NOMO-1 treated with DMSO at 0.1 percent for 48 hours (cell line): Measurements from ENCODE around the gene SEC63.

Source experiments
- DNase-seq: peaks from one replicate; lab custom pipeline; 2025; ENCODE audit not compliant: unreplicated experiment; lab: John Stamatoyannopoulos, UW

SEC63 gene

DNA sequence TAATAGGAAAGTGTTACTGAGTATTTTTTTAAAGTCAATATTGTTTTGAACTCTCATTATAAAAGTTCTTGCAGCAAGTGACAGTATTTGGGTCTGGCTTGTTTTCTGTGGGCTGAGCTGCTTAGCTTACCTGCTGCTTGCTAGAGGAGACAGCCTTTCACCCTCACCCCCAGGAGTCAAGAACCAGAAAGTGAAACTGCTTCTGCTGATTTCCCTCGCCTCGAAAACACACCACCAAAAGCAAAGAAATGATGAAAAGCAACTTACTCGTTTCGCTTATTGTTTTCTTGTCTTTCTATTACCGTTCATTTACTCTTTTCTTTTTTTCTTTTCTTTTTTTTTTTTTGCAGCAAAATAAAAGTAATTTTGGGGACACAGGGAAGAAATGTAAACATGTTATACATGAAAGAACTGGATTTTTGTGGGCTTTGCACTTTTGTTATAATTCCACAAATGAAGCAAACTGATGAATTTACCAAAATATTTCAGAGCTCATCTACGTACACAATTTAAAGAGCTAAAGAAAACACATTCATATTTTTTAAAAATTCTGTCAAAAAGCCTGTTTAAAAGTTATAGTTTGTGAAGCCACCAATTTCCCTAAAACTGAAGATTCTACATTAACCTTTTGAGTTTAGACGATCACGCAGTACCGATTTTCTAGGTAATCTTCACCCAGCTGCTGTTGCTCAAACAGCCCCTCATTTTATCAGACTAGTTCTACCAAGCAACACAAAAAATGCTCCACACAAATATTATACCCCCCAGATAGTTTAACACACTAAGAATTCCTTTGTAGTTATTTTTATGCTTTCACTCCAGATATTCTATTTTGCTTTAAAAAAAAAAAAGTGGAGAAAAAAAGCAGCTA lies 135.6 kb downstream of the SEC63 start:
- peak; percentile 11 for DNase-seq

DNA sequence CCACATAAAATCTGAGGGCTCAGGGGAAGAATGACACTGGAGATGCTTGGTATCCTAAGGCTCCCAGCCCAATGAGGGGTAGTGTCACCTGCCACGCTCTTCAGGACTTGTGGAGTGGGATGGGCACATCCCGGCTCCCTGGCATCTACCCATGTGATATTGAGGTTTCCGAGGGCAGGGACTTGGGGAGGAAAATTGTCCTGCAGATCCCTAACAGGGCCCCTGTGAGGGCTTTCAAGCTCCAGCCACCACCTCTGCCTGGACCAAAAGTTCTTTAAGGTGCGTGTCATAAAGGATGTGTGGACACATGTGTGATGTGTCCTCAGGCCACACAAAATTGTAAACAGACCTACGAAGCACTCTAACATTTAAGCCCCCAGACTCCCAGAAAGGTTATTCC lies 136.4 kb downstream of the SEC63 start:
- no peak for DNase-seq

DNA sequence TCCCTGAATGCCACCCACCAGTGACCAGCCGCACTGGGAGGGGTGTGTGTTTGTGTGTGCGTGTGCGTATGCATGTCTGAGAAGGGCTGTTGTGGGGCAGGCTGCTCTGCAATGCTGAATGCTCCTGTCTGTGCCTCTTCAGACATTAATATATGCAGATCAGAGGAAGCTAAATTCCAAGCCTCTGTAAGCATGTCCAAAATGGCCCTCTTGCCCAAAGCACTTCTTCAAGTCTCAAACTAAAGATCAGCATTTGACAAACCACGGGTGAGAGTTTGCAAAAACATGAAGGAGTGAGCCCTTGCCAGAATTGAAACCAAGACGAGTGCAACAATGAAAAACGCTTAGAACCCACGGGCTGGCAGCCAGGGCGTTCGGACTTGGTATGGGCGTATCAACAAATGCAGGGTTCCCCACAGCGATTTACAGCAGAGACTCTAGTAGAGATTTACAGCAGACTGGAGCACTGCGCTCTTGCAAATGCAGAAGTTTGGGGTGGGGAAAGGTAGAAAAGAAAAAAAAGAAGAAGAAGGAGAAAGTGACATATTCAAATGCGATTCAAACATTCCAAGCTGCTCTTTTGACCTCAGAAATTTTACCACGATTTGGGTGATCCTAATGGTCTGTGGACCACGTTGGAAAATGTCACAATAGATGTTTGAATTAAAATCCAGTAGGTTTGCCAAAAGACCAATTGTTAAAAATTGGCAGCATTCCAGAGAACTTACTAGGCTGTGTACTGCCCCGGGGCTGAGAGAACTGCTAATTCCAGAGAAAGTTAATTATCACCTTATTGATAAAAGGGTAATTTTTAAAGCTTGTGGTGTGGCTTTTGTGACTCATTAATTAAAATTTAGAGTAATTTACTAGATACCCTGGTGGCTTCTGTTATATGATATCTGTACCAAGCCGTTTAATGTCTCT lies 137.4 kb downstream of the SEC63 start:
- DNase-seq, result peak; percentile 59

DNA sequence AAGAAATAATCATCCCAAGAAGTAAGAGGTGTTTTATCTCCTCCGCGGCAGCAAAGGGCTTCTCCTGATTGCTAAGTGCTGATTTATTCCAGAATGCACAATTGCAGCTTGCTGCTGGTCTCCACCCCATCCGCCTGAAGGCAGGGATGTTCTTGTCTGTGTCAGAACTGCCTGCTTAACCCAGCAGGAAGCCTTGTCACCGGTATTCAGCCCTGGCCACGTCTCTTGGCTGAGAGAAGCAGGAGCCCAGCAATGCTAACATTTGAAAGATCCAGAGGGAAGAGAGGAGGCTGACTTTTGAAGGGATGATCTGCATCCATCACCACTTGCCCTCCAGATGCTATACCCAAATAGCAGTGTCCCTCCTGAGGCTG lies 138.1 kb downstream of the SEC63 start:
- DNase-seq, result no peak

DNA sequence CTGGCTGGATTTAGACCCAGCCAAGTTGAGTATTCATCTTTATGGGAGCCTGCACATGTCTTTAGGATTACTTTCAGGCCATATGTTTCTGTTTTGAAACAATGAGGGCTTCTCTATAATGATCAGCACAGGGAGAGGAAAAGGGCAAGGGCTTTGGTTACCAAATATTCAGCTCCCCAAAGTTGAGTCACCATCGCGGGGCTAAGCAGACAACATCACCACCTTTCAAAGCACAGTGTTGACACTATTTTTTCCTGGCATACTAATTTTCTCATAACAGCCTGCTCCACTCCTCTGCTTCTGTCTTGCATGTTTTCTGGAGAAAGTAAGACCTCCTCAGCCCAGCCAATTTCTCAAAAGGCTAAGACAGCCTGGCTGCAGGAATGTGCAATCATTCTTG lies 138.8 kb downstream of the SEC63 start:
- DNase-seq, result no peak

DNA sequence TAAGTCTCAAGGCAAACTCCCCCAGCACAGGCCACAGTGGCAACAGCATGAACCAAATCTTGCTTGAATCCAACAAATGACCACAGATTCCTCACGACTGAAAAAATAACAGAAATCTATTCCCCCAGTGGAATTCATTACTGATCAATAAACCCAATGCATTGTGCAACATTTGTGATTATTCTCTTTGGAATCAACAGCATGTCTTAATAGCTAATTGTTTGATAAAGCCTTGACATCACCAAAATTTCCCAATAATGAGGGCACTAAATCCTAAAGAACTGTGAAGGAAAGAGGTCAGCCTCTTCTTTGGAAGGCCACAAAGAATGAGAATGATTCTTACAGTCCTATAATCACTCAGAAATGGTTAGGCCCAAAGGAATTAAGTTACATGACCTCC lies 139.7 kb downstream of the SEC63 start:
- DNase-seq, result no peak

DNA sequence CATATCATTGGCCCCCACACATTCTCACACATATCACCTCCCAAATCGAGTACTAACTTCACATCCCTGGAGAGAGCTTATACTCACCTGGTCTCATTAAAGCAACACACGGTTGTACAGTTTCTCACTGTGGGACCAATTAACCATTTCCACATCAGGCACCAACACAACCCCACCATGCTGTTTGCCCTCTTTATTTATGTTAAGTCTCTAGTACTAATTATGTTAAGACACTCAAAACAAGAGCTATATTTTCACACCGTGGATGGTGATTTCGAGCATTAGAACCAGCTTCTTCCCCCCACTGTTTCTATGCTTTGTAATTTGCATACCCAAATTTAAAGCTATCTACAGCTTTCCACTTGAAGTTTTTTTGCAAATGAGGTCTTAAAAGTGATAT lies 140.2 kb downstream of the SEC63 start:
- no peak for DNase-seq
